HG03571 (cell line): ENCODE data around the gene RHOC.

ENCODE experiments used
- ATAC-seq: cut with Tn5 transposase; IDR thresholded peaks from one replicate; pipeline ENCODE4 v1.9.1; 2021; ENCODE audit not compliant: unreplicated experiment

RHOC gene

GRCh38 chr1:112718691-112719418 is 11.9 kb upstream of the RHOC start:
- no peak for ATAC-seq

- no peak for ATAC-seq
Measured at GRCh38 chr1:112717263-112717873, 10.4 kb upstream of the RHOC start.

GRCh38 chr1:112716133-112716720 is 9.3 kb upstream of the RHOC start:
- ATAC-seq, result no peak

- ATAC-seq, result peak; percentile 79
Measured at GRCh38 chr1:112715264-112716053, 8.5 kb upstream of the RHOC start, which contains the start of gene PPM1J. Gene PPM1J, minus strand, starts transcription at chr1:112715332. Its CDS starts 31 bp downstream, at chr1:112715301.

GRCh38 chr1:112714313-112715263 is 7.7 kb upstream of the RHOC start:
- ATAC-seq, result peak; percentile 3

GRCh38 chr1:112713466-112714312 is 6.8 kb upstream of the RHOC start:
- ATAC-seq, result no peak

GRCh38 chr1:112712701-112713128 is 5.8 kb upstream of the RHOC start:
- ATAC-seq, result no peak

DNA sequence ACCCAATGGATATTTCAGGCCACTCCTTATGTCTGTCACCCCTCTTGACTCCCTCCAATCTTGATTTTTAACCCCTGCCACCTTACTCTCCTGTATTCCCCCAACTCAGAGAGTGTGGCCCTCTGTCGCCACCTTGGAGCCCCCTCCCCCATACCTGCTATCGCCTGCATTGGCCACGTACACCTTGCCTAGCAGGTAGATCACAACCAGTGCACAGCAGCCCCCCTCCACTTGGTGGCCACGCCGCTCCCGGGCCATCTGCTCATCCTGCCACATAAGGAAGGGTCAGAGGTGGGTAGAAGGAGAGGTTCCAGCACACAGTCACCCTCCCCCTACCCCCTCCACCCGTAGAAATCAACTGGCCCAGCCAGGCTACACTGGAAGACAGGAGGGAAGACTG is 5.3 kb upstream of the RHOC start:
- ATAC-seq, result no peak

GRCh38 chr1:112711670-112712069 is 4.7 kb upstream of the RHOC start:
- no peak for ATAC-seq

- no peak for ATAC-seq
Measured at GRCh38 chr1:112711041-112711440, 4.1 kb upstream of the RHOC start.

DNA sequence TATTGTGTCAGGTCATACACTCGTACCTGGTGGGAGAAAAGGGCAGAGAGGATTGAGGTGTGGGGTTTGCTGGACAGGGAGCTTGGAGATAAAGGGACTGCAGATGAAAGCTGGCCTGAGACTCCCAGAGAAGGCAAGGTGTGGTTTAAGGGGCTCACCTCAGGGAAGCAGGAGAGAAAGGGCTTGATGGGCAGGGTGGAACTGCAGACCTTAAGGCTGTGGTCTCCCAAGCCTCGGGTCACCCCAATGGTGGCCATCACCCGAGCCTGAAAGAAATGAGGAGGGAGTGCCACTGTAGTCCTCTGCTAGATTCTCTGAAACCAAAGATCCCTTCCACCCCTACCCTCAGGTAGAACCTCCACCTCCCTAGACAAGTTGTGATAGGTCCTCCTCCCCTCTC is 3.7 kb upstream of the RHOC start:
- no peak for ATAC-seq

- no peak for ATAC-seq
Measured at GRCh38 chr1:112710159-112710558, 3.2 kb upstream of the RHOC start.

DNA sequence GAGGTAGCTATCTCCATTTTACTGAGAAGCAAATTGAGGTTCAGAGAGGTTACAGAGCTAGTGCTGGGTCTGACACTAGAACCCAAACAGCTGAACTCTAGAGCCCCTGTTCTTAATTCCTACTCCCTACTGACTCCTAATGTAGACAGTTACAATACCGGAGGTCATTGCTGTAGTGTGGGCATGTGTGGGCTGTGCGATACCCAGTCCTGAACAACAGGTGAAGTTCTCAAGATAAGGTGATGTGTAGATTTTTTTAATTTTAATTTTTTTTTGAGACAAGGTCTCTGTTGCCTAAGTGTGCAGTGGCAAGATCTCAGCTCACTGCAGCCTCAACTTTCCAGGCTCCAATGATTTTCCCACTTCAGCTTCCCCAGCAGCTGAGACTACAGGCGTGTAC is 1.6 kb upstream of the RHOC start:
- no peak for ATAC-seq

DNA sequence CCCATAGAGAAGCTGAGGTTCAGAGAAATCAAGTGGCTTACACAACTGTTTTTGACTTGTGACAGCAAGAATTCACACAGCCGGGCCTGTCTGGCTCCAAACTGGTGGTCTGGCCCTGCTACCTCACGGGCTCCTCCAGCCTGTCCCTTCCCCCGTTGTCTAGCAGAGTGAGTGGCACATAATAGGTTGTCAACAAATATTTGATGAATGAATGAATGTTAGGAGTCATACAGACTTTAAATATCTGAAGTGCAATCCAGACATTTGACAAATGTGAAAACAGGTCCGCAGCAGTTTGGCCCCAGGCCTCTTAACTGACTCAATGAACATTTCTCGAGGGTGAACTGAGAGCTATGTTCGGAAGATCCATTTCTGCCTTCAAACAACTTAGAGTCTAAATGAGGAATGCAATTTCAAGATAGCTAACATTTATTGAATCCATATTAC is 1.1 kb upstream of the RHOC start:
- no peak for ATAC-seq

- peak; percentile 52 for ATAC-seq
Measured at GRCh38 chr1:112707221-112708001, 484 bp upstream of the RHOC start.

- ATAC-seq, result peak; percentile 54
Measured at GRCh38 chr1:112704934-112705627, 1.8 kb downstream of the RHOC start.

- no peak for ATAC-seq
Measured at GRCh38 chr1:112704391-112704933, 2.5 kb downstream of the RHOC start.

GRCh38 chr1:112703706-112704105 is 3.2 kb downstream of the RHOC start:
- ATAC-seq, result no peak
